ENCODE measurements around the gene ARHGEF39. TPM values are rescaled to one million over a fixed set of nuclear protein-coding genes. Genes with fewer than 3 reads are reported as not detected.

ARHGEF39 gene
- polyA plus RNA-seq, 3 donors, result 0.13 to 0.53 (median 0.42) TPM

GRCh38 chr9:35681341-35682002 lies 16.5 kb upstream of the ARHGEF39 start:
- no peak for TF ChIP-seq CTCF (IDR thresholded peaks at IDR 0.05)
- Mint-ChIP-seq H3K4me1 (peaks cover under 1% of the 10 kb centered on the region), H3K27me3 (ENCODE audit: low read depth in 3 of 3) (peaks cover under 1 to 12% (median 9%) of the 10 kb centered on the region in 3 donors), H3K27ac (no peak overlapping the region), H3K4me3 (no peak overlapping the region), H3K36me3 (peaks cover 0 to under 1% of the 10 kb centered on the region in 2 donors), H3K9me3 (no peaks in the 10 kb centered on the region)
- 94% methylated on average over 3 of the region's 3 CpGs for WGBS (ENCODE audit: insufficient coverage)
- Histone ChIP-seq H3K27ac (ENCODE audit: low read depth in 1 of 2, low read length in 2 of 2) (no peak overlapping the region), H3K9ac (ENCODE audit: insufficient read depth, low read length, poor library complexity, severe bottlenecking) (no peak overlapping the region), H3K4me1 (ENCODE audit: control insufficient read depth in 1 of 2, insufficient read depth in 2 of 2, low read length in 2 of 2) (peaks cover under 1% of the 10 kb centered on the region in 2 donors), H3K36me3 (replicated peaks in 1 of 2; ENCODE audit: control insufficient read depth in 1 of 2, insufficient read depth in 2 of 2, low read length in 2 of 2) (no peaks in the 10 kb centered on the region), H3K4me2 (replicated peaks; ENCODE audit: extremely low read depth, low read length, poor library complexity, severe bottlenecking) (no peak overlapping the region), H3K9me3 (replicated peaks in 1 of 2; ENCODE audit: control insufficient read depth in 1 of 2, insufficient read depth in 1 of 2, low read length in 2 of 2) (no peaks in the 10 kb centered on the region), H3K4me3 (replicated peaks in 1 of 3; ENCODE audit: low read depth in 2 of 3, low read length in 3 of 3) (no peak overlapping the region), H2AFZ (ENCODE audit: insufficient read depth, low read depth, low read length, poor library complexity, severe bottlenecking) (no peak overlapping the region), H3K79me2 (ENCODE audit: insufficient read depth, low read length) (no peaks in the 10 kb centered on the region), H4K20me1 (ENCODE audit: insufficient read depth, low read length) (no peaks in the 10 kb centered on the region), H3K27me3 (ENCODE audit: control insufficient read depth in 2 of 2, insufficient read depth in 2 of 2, low read length in 2 of 2) (peaks cover 1 to 2% of the 10 kb centered on the region in 2 donors)
- no peak for DNase-seq
- intact Hi-C loops (cut with micrococcal nuclease), result no loop called here

GRCh38 chr9:35680331-35681105 lies 15.5 kb upstream of the ARHGEF39 start:
- TF ChIP-seq CTCF (IDR thresholded peaks at IDR 0.05), result no peak
- Mint-ChIP-seq H3K4me3 (no peak overlapping the region), H3K4me1 (peaks cover 7% of the 10 kb centered on the region), H3K36me3 (peaks cover 0 to 3% of the 10 kb centered on the region in 2 donors), H3K27ac (peak overlapping the region in 1 of 7 donors; percentile 47), H3K9me3 (peaks cover 0 to 2% (median 0%) of the 10 kb centered on the region in 7 donors), H3K27me3 (ENCODE audit: low read depth in 3 of 3) (peaks cover 8 to 19% (median 19%) of the 10 kb centered on the region in 3 donors)
- Histone ChIP-seq H4K20me1 (ENCODE audit: insufficient read depth, low read length) (no peaks in the 10 kb centered on the region), H3K27ac (ENCODE audit: low read depth in 1 of 2, low read length in 2 of 2) (no peak overlapping the region), H3K9me3 (replicated peaks in 1 of 2; ENCODE audit: control insufficient read depth in 1 of 2, insufficient read depth in 1 of 2, low read length in 2 of 2) (no peaks in the 10 kb centered on the region), H3K9ac (ENCODE audit: insufficient read depth, low read length, poor library complexity, severe bottlenecking) (no peak overlapping the region), H3K4me3 (replicated peaks in 1 of 3; ENCODE audit: low read depth in 2 of 3, low read length in 3 of 3) (no peak overlapping the region), H3K36me3 (replicated peaks in 1 of 2; ENCODE audit: control insufficient read depth in 1 of 2, insufficient read depth in 2 of 2, low read length in 2 of 2) (no peaks in the 10 kb centered on the region), H3K27me3 (ENCODE audit: control insufficient read depth in 2 of 2, insufficient read depth in 2 of 2, low read length in 2 of 2) (peaks cover 2 to 11% of the 10 kb centered on the region in 2 donors), H2AFZ (ENCODE audit: insufficient read depth, low read depth, low read length, poor library complexity, severe bottlenecking) (no peak overlapping the region), H3K4me2 (replicated peaks; ENCODE audit: extremely low read depth, low read length, poor library complexity, severe bottlenecking) (no peak overlapping the region), H3K79me2 (ENCODE audit: insufficient read depth, low read length) (no peaks in the 10 kb centered on the region), H3K4me1 (ENCODE audit: control insufficient read depth in 1 of 2, insufficient read depth in 2 of 2, low read length in 2 of 2) (peaks cover 10% of the 10 kb centered on the region in 2 donors)
- intact Hi-C loops (cut with micrococcal nuclease), result no loop called here
- 89% methylated on average over 9 of the region's 15 CpGs for WGBS (ENCODE audit: insufficient coverage)
- no peak for DNase-seq
